ENCODE results near the gene C10orf90. TPM values are rescaled to one million over a fixed set of nuclear protein-coding genes. Genes with fewer than 3 reads are reported as not detected.

Gene C10orf90
- total RNA-seq, 4 donors from 2014 or later, result 0.26 TPM; not detected in 3

DNA sequence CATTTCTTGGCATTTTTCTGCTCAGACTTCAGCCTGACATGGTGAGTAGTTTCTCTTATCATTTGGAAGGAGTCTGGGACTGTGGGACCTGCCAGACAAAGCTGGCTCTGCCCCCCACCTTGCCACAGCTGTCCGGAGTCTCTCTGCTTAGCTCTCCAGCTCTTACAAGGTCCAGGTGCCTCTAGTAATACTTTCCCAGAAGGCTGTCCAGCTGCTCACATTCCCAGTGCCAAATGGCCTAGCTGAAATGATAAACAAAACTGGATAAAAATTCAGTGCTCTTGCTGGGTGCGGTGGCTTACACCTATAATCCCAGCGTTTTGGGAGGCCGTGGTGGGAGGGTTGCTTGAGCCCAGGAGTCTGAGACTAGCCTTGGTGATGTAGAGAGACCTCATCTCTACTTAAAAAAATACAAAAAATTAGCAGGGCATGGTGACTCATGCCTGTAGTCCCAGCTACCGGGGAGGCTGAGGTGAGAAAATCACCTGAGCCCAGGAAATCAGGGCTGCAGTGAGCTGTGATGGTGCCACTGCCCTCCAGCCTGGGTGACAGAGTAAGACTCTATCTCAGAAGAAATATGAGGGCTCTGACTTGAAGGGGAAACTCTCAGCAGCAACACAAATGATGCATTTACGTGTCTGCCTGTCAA lies 86.8 kb downstream of the C10orf90 start:
- WGBS, 2 donors, result 64 to 65% methylated on average over 3 to 5 of the region's 6 CpGs
- no peak overlapping the region for H3K4me3 ChIP-seq
- TF ChIP-seq, protein P1, sequence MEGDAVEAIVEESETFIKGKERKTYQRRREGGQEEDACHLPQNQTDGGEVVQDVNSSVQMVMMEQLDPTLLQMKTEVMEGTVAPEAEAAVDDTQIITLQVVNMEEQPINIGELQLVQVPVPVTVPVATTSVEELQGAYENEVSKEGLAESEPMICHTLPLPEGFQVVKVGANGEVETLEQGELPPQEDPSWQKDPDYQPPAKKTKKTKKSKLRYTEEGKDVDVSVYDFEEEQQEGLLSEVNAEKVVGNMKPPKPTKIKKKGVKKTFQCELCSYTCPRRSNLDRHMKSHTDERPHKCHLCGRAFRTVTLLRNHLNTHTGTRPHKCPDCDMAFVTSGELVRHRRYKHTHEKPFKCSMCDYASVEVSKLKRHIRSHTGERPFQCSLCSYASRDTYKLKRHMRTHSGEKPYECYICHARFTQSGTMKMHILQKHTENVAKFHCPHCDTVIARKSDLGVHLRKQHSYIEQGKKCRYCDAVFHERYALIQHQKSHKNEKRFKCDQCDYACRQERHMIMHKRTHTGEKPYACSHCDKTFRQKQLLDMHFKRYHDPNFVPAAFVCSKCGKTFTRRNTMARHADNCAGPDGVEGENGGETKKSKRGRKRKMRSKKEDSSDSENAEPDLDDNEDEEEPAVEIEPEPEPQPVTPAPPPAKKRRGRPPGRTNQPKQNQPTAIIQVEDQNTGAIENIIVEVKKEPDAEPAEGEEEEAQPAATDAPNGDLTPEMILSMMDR (IDR thresholded peaks at IDR 0.05), result no peak
- no peak for TF ChIP-seq POLR2A (IDR thresholded peaks at IDR 0.05)
- H3K27me3 ChIP-seq, result peaks cover 0 to 18% (median 0%) of the 10 kb centered on the region in 4 donors
- no peak overlapping the region for H3K27ac ChIP-seq
- no peak for DNase-seq
- H3K9me3 ChIP-seq, result no peaks in the 10 kb centered on the region
- no peaks in the 10 kb centered on the region for H3K36me3 ChIP-seq
- intact Hi-C loops (cut with DNase I), result no loop called here
- no peaks in the 10 kb centered on the region for H3K4me1 ChIP-seq

GRCh38 chr10:126581648-126582046 lies 88.8 kb downstream of the C10orf90 start:
- intact Hi-C loops (cut with DNase I), result no loop called here
- WGBS, 2 donors, result 78 to 82% methylated on average over 6 of the region's 7 CpGs
- TF ChIP-seq, protein P1 (IDR thresholded peaks at IDR 0.05), result no peak
- no peak for TF ChIP-seq POLR2A (IDR thresholded peaks at IDR 0.05)
- H3K4me3 ChIP-seq, result no peak overlapping the region
- no peaks in the 10 kb centered on the region for H3K36me3 ChIP-seq
- H3K27ac ChIP-seq, result no peak overlapping the region
- no peak for DNase-seq
- H3K4me1 ChIP-seq, result no peaks in the 10 kb centered on the region
- H3K9me3 ChIP-seq, result no peaks in the 10 kb centered on the region
- H3K27me3 ChIP-seq, result peaks cover 0 to 13% (median 0%) of the 10 kb centered on the region in 4 donors

DNA sequence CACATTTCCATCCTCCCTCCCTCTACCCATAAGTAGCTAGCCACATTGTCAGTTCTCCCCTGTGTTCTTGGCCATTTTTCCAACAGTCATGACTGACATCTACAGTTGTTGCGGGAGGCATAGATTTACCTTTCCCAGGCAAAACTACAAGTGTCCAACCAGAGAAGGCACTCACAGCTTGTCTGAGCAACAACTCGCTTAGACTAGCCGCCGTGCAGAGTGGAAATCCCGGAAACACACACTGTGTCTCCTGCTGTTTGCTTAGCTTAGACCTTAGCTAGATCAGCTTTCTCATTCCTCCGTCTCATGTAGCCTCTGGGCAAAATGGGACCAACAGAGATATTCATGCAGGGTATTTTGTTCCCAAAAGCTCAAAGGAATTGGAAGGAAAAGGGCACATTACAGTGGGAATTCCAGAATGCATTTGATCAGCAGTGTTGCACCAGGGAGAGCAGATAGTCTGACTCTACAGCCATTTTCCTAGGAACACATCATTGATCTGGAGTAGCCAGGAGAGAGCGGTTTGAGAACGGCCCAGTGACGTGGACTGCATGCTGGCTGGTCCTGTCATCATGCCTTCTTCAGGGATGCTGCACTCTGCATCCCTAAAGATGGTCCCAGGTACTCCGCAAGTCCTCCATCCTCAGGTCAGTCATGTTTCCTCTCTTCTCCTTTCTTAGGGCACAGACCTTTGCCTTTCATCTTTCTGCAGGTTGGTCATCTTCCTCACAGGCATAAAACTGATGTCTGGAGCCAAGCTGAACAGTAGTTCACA lies 89.4 kb downstream of the C10orf90 start:
- Histone ChIP-seq H3K4me1 (no peaks in the 10 kb centered on the region), H3K9me3 (no peaks in the 10 kb centered on the region), H3K27ac (no peak overlapping the region), H3K27me3 (peaks cover 0 to 13% (median 0%) of the 10 kb centered on the region in 4 donors), H3K36me3 (no peaks in the 10 kb centered on the region), H3K4me3 (no peak overlapping the region)
- DNase-seq, result no peak
- intact Hi-C loops (cut with DNase I), result no loop called here
- TF ChIP-seq, protein P1 (IDR thresholded peaks at IDR 0.05), result no peak
- no peak for TF ChIP-seq POLR2A (IDR thresholded peaks at IDR 0.05)
- WGBS, 2 donors, result 56 to 70% methylated on average over 10 of the region's 10 CpGs

DNA sequence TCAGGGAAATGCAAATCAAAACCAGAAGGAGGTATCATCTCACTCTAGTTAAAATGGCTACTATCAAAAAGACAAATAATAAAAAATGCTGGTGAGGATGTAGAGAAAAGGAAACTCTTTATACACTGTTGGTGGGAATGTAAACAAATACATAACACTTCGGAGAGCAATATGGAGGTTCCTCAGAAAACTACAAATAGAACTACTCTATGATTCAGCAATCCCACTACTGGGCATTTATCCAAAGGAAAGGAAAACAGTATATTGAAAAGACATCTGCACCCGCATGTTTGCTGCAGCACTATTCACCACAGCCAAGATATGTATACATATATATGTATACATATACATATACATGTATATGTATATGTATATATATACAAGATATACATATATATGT lies 94.2 kb downstream of the C10orf90 start:
- Histone ChIP-seq H3K4me3 (no peak overlapping the region), H3K36me3 (no peaks in the 10 kb centered on the region), H3K4me1 (no peaks in the 10 kb centered on the region), H3K27ac (no peak overlapping the region), H3K9me3 (no peaks in the 10 kb centered on the region), H3K27me3 (peaks cover 0 to 6% (median 0%) of the 10 kb centered on the region in 4 donors)
- TF ChIP-seq POLR2A (IDR thresholded peaks at IDR 0.05), result no peak
- TF ChIP-seq, protein P1 (IDR thresholded peaks at IDR 0.05), result no peak
- no peak for DNase-seq
- intact Hi-C loops (cut with DNase I), result no loop called here
- 50 to 58% methylated on average over 2 of the region's 2 CpGs for WGBS, 2 donors

Measured in esophagus squamous epithelium (tissue), 5 donors.